K562 (cell line): ENCODE measurements around the gene PIK3C2B. TPM values are rescaled to one million over a fixed set of nuclear protein-coding genes. Genes with fewer than 3 reads are reported as not detected.

Source experiments
- ASH1L ChIP-seq: fragments of 450-650 bp; IDR thresholded peaks from 2 replicates; pipeline ENCODE4 v1.6.1; 2018; ENCODE audit warnings: borderline replicate concordance, mild to moderate bottlenecking, low read depth; ENCODE audit not compliant: partially characterized antibody
- ATF4 ChIP-seq: fragments of 450-650 bp; formaldehyde crosslinking; IDR thresholded peaks from 2 replicates; pipeline ENCODE4 v1.4.0; 2022; ENCODE audit warnings: mild to moderate bottlenecking, moderate library complexity
- BDP1 ChIP-seq: IDR thresholded peaks from 3 replicates; pipeline ENCODE4 v1.6.1; 2011; ENCODE audit not compliant: insufficient read length, insufficient read depth
- CHD7 ChIP-seq: fragments of 200-600 bp; sonication (generic); IDR thresholded peaks from one replicate; pipeline ENCODE4 v1.6.1; 2012; ENCODE audit warnings: mild to moderate bottlenecking, low read depth, low read length, inconsistent platforms
- JUNB ChIP-seq: fragments of 450-650 bp; formaldehyde crosslinking; conservative IDR thresholded peaks from 2 replicates; pipeline ENCODE4 v1.4.0; 2020; ENCODE audit warnings: mild to moderate bottlenecking
- KLF6 ChIP-seq: fragments of 250-450 bp; sonication (Bioruptor Pico); IDR thresholded peaks from 2 replicates; pipeline ENCODE4 v1.4.0; 2020; ENCODE audit warnings: mild to moderate bottlenecking, moderate library complexity, borderline replicate concordance
- MAFK ChIP-seq: IDR thresholded peaks from 2 replicates; pipeline ENCODE4 v1.6.1; 2011; ENCODE audit warnings: low read length, improper control_type of control experiment
- NCOR1 ChIP-seq: fragments of 450-650 bp; IDR thresholded peaks from 2 replicates; pipeline ENCODE4 v1.6.1; 2016; ENCODE audit warnings: mild to moderate bottlenecking, moderate library complexity
- POLR2H ChIP-seq: IDR thresholded peaks from 2 replicates; pipeline ENCODE4 v1.6.1; 2016; ENCODE audit warnings: missing genetic modification characterization, low read depth, mild to moderate bottlenecking, control low read depth, missing compliant biosample characterization, moderate library complexity
- PREB ChIP-seq: sonication (generic); formaldehyde crosslinking; IDR thresholded peaks from 2 replicates; pipeline ENCODE4 v1.8.1; 2023; ENCODE audit warnings: mild to moderate bottlenecking, missing genetic modification reagents
- RAD21 ChIP-seq, 2 experiments: fragments of 250-450 bp in 1 of 2; fragments of 450-650 bp in 1 of 2; sonication (Bioruptor Pico) in 1 of 2; formaldehyde crosslinking in 1 of 2; IDR thresholded peaks in 1 of 2; conservative IDR thresholded peaks in 1 of 2; 2 replicates each; pipeline versions ENCODE4 v1.4.0 to v1.8.0; 2020 to 2022; ENCODE audit warnings: mild to moderate bottlenecking in 2 of 2, moderate library complexity in 1 of 2
- ZBTB43 ChIP-seq: sonication (generic); formaldehyde crosslinking; IDR thresholded peaks from 2 replicates; pipeline ENCODE4 v1.8.0; 2023; ENCODE audit warnings: mild to moderate bottlenecking, missing genetic modification reagents
- polyA plus RNA-seq, 8 experiments: library from polyadenylated mRNA; depleted of rRNA in 4 of 8; stranded (reverse) in 5 of 8; unstranded in 3 of 8; fragments of >200 nt; fragmentation: Nextera tagmentation in 2 of 8; fragmentation: Illumina TruSeq in 1 of 8; extraction: Ambion mirVana in 2 of 8; extraction: Trizol in 1 of 8; gene quantifications; 2 replicates each; pipeline versions ENCODE4 v1.2.1 to v1.2.3, GENCODE V29; 2011 to 2014; ENCODE audit warnings: inconsistent platforms in 1 of 8, missing spikeins in 1 of 8
- total RNA-seq, 7 experiments: library from RNA; depleted of rRNA in 6 of 7; stranded (reverse); fragments of >200 nt in 6 of 7; fragmentation: Illumina TruSeq in 2 of 7; extraction: Trizol in 2 of 7; gene quantifications; 2 replicates each; pipeline versions ENCODE4 v1.2.1 to v1.2.3, GENCODE V29; 2011 to 2021; ENCODE audit warnings: low replicate concordance in 1 of 7

Gene PIK3C2B
- total and polyA plus RNA-seq, 9 of the 15 experiments (the other 6 are each of a cell fraction or from before 2014, with no cell fraction given): 0.10 to 2.9 (median 0.72) TPM

GRCh38 chr1:204528677-204529076, 34.1 kb upstream of the PIK3C2B start (continued):
- no peak for TF ChIP-seq CHD7
- no peak for TF ChIP-seq JUNB (CRISPR knock-in tag)
- TF ChIP-seq ASH1L: no peak
- no peak for TF ChIP-seq PREB
- TF ChIP-seq MAFK: no peak
- TF ChIP-seq ATF4 (CRISPR knock-in tag): no peak
- no peak for TF ChIP-seq RAD21 (CRISPR knock-in tag; conservative IDR thresholded peaks at IDR 0.05 in 1 of 2, IDR thresholded peaks at IDR 0.05 in 1 of 2)
- no peak for TF ChIP-seq NCOR1
- TF ChIP-seq KLF6 (CRISPR knock-in tag): no peak
- no peak for TF ChIP-seq ZBTB43
- TF ChIP-seq POLR2H (tag): no peak
- no peak for TF ChIP-seq BDP1
